Activated T-helper 17 cell treated with anti-CD3 and anti-CD28 coated beads, Interleukin-2, amount 50 U/mL, for 72 hours (primary cell): ENCODE results near the gene PRKCQ. TPM values are rescaled to one million over a fixed set of nuclear protein-coding genes. Genes with fewer than 3 reads are reported as not detected.
"Not testable (repeated sequence)": the region's sequence is repeated elsewhere in the genome, so short reads cannot be mapped to it uniquely, and the experiment has no call there.

Experiments used
- ATAC-seq: fragments of 150-1000 bp; cut with Tn5 transposase; replicated peaks from 2 replicates; pipeline ENCODE4 v1.10.0; 2021; ENCODE audit warnings: mild to moderate bottlenecking, moderate library complexity
- H3K27ac Mint-ChIP-seq: one replicate; pipeline ENCODE4 v1.8.0; 2022; ENCODE audit warnings: mixed read lengths
- H3K27me3 Mint-ChIP-seq: one replicate; pipeline ENCODE4 v1.8.0; 2022; ENCODE audit warnings: mixed read lengths
- H3K36me3 Mint-ChIP-seq: one replicate; pipeline ENCODE4 v1.8.0; 2022; ENCODE audit warnings: low read depth, mild to moderate bottlenecking, mixed read lengths
- H3K4me1 Mint-ChIP-seq: one replicate; pipeline ENCODE4 v1.8.0; 2022; ENCODE audit warnings: mixed read lengths
- H3K4me3 Mint-ChIP-seq: one replicate; pipeline ENCODE4 v1.8.0; 2022; ENCODE audit warnings: mild to moderate bottlenecking, mixed read lengths
- H3K9me3 Mint-ChIP-seq: one replicate; pipeline ENCODE4 v1.8.0; 2022; ENCODE audit warnings: mixed read lengths
- total RNA-seq, 2 donors: library from RNA; stranded (reverse); gene quantifications; one replicate each; pipeline ENCODE4 v1.2.3, GENCODE V29; 2022

Gene PRKCQ
- total RNA-seq, 2 donors from 2014 or later = 35.3 to 37.8 TPM

DNA sequence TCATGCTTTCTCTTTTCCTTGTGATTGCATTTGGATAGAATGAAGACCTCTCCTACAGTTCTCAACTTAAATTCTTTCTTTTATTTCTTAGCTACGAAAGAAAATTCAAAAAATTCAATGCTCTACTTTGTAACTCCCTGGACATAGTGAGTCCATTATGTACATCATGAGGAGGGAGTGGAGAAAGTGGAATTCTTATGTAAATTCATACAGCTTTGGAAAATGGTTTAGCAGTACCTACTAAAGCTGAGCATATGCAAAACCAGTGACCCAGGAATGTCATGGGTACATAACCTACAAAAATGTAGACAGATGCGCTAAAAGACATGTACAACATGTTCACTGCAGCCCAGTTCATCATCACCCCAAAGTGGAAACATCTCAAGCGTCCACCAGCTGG, 8.8 kb upstream of the PRKCQ start:
- Mint-ChIP-seq H3K36me3 (peaks cover 77% of the 10 kb centered on the region), H3K27ac (peak overlapping the region; percentile 25), H3K9me3 (no peaks in the 10 kb centered on the region), H3K4me1 (peaks cover 62% of the 10 kb centered on the region), H3K4me3 (peak overlapping the region; percentile 83), H3K27me3 (no peaks in the 10 kb centered on the region)
- ATAC-seq = no peak

DNA sequence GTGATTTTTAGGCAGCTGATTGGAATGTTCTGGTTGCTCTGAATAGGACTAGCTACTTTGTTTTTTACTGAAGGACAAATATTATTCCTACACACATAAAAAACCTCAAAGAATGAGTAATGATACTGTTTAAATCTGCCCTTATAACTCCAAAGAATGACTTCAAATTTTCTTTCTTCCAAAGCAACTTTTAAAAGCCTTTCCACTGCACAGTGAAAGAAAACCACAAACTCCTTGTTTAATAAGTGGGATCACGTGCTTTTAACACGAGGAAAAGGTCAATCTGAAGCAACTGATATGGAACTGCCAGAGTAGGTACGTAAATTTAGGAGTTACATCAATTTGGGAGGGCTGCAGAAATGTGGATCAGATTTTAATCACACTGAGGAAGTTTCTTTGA, 8.0 kb upstream of the PRKCQ start:
- peaks cover 85% of the 10 kb centered on the region for H3K36me3 Mint-ChIP-seq
- H3K4me1 Mint-ChIP-seq = peaks cover 62% of the 10 kb centered on the region
- peak overlapping the region; percentile 83 for H3K4me3 Mint-ChIP-seq
- no peaks in the 10 kb centered on the region for H3K9me3 Mint-ChIP-seq
- peak overlapping the region; percentile 25 for H3K27ac Mint-ChIP-seq
- no peaks in the 10 kb centered on the region for H3K27me3 Mint-ChIP-seq
- no peak for ATAC-seq

DNA sequence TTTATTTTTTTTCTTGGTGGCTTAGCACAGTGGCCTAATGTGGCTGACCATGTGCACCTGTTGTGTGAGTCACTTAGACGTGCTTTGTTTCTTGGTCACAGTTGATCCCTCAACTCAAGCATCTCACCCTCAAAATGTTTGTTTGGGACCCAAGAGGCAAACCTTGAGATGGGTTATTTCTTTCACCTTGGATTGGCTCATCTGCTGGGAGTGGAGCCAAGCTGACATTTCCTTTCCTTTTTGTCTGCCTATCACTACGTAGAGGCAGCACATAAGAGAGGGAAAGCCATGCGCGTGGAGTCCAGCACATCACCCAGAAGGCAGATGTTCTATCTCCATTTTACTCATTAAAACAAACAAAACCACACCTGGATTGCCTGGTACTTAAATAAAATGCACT, 6.4 kb upstream of the PRKCQ start:
- Mint-ChIP-seq H3K4me1 (peaks cover 61% of the 10 kb centered on the region), H3K4me3 (peak overlapping the region; percentile 83), H3K36me3 (peaks cover 93% of the 10 kb centered on the region), H3K9me3 (no peaks in the 10 kb centered on the region), H3K27me3 (no peaks in the 10 kb centered on the region), H3K27ac (peak overlapping the region; percentile 92)
- peak; percentile 21 for ATAC-seq

DNA sequence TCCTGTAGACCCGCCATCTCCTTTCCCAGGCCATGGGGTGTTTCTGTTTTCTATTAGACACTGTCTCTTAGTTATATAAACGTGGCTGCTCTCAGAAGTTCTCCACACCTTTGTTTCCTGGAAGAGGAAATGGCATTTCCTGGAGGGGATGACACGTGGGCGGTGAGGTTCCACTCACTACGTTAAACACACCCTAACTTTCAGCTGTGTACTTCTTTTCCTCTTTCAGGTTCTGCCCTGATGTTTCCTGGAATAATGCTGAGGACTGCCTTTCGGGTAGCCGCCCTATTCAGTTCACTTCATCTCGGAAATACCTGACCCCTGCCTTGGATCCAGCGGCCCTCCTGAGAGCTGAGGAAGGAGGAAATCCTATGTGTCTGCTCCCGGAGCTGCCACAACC, 3.4 kb upstream of the PRKCQ start:
- Mint-ChIP-seq H3K27me3 (no peaks in the 10 kb centered on the region), H3K4me1 (peaks cover 43% of the 10 kb centered on the region), H3K27ac (peak overlapping the region; percentile 92), H3K4me3 (peak overlapping the region; percentile 83), H3K9me3 (no peaks in the 10 kb centered on the region), H3K36me3 (peaks cover 90% of the 10 kb centered on the region)
- ATAC-seq = peak; percentile 31

DNA sequence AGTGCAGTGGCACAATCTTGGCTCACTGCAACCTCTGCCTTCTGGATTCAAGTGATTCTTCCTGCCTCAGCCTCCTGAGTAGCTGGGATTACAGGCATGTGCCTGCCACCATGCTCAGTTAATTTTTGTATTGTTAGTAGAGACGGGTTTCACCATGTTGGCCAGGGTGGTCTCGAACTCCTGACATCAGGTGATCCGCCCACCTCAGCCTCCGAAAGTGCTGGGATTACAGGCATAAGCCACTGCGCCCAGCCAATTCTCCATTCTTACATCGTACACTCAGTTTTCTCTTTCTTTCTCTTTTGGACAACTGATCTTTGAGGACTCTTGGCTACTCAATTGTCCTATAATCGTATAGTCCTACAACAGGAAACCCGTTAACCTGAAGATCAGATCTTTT, 2.8 kb upstream of the PRKCQ start:
- Mint-ChIP-seq H3K4me3 (peak overlapping the region; percentile 83), H3K27ac (peak overlapping the region; percentile 92), H3K4me1 (peaks cover 48% of the 10 kb centered on the region), H3K36me3 (peaks cover 90% of the 10 kb centered on the region)
- ATAC-seq, H3K9me3 Mint-ChIP-seq, H3K27me3 Mint-ChIP-seq: not testable (repeated sequence)

DNA sequence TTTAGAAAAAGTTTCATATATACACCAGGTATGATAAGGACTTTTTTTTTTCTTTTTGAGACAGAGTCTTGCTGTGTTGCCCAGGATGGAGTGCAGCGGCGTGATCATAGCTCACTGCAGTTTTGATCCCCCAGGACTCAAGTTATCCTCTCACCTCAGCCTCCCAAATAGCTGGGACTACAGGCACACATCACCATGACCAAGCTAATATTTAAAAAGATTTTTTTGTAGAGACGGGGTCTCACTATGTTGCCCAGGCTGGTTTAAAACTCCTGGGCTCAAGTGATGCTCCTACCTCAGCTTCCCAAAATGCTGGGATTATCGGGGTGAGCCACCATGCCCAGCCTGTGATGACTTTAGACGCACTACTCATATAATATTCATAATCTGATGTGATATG, 2.2 kb upstream of the PRKCQ start:
- H3K27ac Mint-ChIP-seq = peak overlapping the region; percentile 92
- no peaks in the 10 kb centered on the region for H3K9me3 Mint-ChIP-seq
- ATAC-seq = no peak
- H3K4me3 Mint-ChIP-seq = peak overlapping the region; percentile 83
- H3K36me3 Mint-ChIP-seq = peaks cover 90% of the 10 kb centered on the region
- H3K27me3 Mint-ChIP-seq = no peaks in the 10 kb centered on the region
- peaks cover 48% of the 10 kb centered on the region for H3K4me1 Mint-ChIP-seq

DNA sequence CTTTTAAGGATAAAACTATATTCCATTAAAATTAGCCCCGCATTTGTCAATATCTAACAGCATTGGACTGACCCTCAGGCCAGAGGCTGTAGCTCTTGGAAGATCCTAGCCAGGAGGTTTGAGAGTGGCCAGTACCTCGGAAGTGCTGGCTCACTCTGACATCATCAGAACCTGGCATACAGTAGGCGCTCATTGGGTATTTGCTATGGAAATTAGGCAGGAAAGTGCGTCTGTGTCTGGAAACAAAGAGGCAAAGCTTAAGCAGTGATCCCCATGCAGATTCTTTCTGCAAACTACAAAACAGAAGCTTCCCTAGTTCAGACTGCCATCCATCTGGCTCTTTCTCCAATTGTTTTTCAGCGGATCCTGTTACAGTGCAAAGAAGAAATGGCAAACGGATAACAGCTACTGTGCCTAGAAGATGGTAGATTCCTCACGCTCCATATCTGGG, 1.7 kb upstream of the PRKCQ start:
- Mint-ChIP-seq H3K27me3 (no peaks in the 10 kb centered on the region), H3K27ac (peak overlapping the region; percentile 92), H3K4me1 (peaks cover 48% of the 10 kb centered on the region), H3K9me3 (no peaks in the 10 kb centered on the region), H3K36me3 (peaks cover 89% of the 10 kb centered on the region), H3K4me3 (peak overlapping the region; percentile 83)
- ATAC-seq = peak; percentile 37

DNA sequence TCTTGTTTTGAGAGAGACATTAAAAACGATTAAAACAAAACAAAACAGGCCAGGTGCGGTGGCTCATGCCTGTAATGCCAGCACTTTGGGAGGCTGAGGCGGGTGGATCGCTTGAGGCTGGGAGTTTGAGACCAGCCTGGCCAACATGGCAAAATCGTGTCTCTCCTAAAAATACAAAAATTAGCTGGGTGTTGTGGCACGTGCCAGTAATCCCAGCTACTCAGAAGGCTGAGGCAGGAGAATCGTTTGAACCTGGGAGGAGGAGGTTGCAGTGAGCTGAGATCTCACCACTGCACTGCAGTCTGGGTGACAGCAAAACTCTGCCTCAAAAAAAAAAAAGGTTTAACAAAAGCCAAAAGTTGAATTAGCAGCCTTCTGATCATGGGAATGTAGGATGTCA, 1.1 kb upstream of the PRKCQ start:
- H3K9me3 Mint-ChIP-seq, ATAC-seq, H3K27me3 Mint-ChIP-seq: not testable (repeated sequence)
- Mint-ChIP-seq H3K4me3 (peak overlapping the region; percentile 83), H3K36me3 (peaks cover 87% of the 10 kb centered on the region), H3K27ac (peak overlapping the region; percentile 92), H3K4me1 (peaks cover 47% of the 10 kb centered on the region)

DNA sequence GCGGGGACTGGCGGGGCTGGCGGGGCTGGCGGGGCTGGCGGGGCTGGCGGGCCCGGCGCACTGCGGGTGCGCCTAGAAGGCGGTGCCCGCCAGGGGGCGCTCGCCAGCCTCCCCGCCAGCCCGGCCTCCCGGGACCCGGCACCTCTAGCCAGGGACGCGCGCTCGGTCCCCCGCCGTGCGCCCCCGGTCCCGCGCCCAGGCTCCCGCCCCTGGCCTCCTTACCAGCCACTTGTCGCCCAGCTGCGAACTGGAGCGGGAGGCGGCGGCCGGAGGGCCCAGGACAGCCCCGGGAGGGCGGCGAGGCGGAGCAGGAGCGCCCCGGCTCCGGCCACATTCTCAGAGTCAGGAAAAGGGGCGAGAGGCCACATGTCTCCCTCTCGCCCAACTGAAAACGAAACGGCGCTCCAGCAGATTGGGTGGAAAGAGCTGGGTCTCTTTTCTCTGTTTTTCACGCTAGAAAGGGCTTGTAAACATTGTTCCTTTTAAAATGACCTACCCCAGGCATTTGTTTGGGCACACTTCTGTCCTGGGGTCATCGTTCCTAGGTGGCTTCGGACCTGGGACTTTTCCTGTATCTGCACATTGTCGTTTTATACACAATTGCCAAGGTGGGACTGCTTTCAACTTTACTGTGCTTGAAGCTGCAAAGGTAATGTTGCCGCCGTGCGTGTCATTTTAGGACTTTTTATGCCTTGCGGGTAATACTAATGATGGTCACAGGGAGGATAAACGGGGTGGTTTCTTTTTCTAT, 378 bp upstream of the PRKCQ start:
- H3K27ac Mint-ChIP-seq = peak overlapping the region; percentile 92
- H3K4me3 Mint-ChIP-seq = peak overlapping the region; percentile 94
- ATAC-seq = peak; percentile 70
- peaks cover 44% of the 10 kb centered on the region for H3K4me1 Mint-ChIP-seq
- peaks cover 83% of the 10 kb centered on the region for H3K36me3 Mint-ChIP-seq
- H3K9me3 Mint-ChIP-seq = no peaks in the 10 kb centered on the region
- H3K27me3 Mint-ChIP-seq = no peaks in the 10 kb centered on the region

DNA sequence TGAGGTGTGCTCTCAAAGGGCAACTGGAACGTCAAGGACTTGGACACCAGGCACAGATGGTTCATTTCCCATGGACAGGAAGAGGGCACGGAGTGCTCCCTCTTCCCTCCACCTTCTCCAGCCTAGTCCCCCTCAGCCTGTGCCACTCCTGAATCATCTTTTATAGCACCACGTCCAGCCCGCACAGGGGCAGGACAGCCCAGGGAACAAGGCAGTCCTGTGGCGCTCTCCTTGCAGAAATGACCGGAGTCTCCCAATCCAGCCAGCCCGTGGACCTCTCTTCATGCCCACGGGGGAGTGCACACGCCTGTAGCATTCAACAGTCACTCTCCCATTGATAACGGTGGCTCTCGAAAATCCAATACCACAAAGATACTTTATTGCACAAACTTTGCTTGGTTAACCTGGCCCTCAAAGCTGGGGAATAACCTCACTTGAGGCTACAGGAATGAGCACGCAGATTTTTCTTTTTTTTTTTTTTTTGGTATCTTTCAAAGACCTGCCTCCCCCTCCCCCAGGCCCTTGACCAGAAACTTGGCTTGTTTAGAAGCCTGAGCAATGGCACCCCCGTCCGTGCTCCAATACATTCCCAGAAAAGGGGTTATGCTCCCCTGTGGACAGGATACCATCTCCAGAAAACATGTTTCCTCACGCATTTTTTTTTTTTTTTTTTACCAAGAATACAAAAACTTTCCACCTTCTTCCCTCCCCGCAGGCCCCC, 733 bp downstream of the PRKCQ start:
- Mint-ChIP-seq H3K9me3 (no peaks in the 10 kb centered on the region), H3K4me3 (peak overlapping the region; percentile 94), H3K36me3 (peaks cover 78% of the 10 kb centered on the region), H3K27ac (peak overlapping the region; percentile 96), H3K27me3 (no peaks in the 10 kb centered on the region), H3K4me1 (peaks cover 47% of the 10 kb centered on the region)
- peak; percentile 35 for ATAC-seq

DNA sequence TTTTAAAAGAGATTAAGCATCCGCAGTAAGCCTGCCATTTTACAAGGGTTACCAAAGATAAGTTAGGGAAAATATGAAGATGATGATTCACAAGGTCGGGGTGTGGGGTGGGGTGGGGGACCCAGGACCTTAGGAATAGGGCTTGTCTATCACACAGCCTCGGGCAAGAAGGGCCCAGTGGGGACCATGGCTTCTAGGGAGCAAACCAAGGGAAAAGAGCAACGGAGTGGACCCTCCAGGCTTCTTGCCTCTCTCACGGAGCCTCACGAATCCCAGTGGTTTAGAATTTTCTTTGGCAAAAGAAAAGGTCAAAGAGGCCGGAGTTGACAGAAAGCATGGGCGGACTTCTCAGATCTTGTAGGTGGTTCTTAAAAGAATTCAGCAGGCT, 1.3 kb downstream of the PRKCQ start:
- H3K36me3 Mint-ChIP-seq = peaks cover 74% of the 10 kb centered on the region
- peaks cover 43% of the 10 kb centered on the region for H3K4me1 Mint-ChIP-seq
- no peaks in the 10 kb centered on the region for H3K9me3 Mint-ChIP-seq
- no peak for ATAC-seq
- peak overlapping the region; percentile 94 for H3K4me3 Mint-ChIP-seq
- H3K27me3 Mint-ChIP-seq = no peaks in the 10 kb centered on the region
- peak overlapping the region; percentile 96 for H3K27ac Mint-ChIP-seq

DNA sequence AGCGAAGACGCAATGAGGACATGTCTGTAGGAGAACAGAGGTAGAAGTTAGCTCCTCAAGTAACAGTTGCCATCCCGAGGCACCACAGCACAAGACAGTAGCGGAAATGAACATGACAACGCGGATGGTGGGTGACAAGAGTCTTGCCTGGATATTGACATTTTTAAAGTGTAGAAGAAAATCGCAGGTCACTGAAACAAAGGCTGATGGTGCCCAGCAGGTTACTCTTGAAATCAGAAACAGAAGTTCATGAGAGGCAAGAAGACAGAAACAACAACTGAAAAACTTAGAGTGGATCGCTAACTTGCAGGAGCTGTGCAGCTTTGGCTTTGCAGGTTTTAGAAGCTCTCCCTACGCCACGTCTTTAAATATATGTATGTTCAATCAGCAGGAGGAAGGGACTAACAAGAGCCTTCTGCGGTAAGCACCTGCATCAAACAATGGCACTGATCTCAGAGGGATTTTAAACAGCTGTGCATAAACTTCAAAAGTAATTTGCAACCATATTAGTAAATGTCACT, 1.8 kb downstream of the PRKCQ start:
- peaks cover 74% of the 10 kb centered on the region for H3K36me3 Mint-ChIP-seq
- peak overlapping the region; percentile 94 for H3K4me3 Mint-ChIP-seq
- ATAC-seq = no peak
- no peaks in the 10 kb centered on the region for H3K27me3 Mint-ChIP-seq
- H3K4me1 Mint-ChIP-seq = peaks cover 43% of the 10 kb centered on the region
- H3K27ac Mint-ChIP-seq = peak overlapping the region; percentile 96
- no peaks in the 10 kb centered on the region for H3K9me3 Mint-ChIP-seq

DNA sequence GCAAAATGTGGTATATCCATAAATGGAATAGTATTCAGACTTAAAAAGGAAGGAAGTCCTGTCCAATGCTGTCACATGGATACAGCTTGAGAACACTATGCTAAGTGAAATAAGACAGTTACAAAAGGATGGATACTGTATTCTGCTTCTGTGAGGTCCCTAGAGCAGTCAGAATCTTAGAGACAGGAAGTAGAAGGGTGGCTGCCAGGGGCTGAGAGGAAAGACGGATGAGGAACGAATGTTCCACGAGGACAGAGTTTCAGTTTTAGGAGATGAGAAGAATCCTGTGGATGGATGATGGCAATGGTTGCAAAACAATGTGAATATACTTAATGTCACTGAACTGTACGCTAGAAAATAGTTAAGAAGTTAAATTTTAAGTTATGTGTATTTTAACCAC, 3.8 kb downstream of the PRKCQ start:
- Mint-ChIP-seq H3K4me1 (peaks cover 32% of the 10 kb centered on the region), H3K27ac (peak overlapping the region; percentile 58), H3K4me3 (peak overlapping the region; percentile 94), H3K9me3 (no peaks in the 10 kb centered on the region), H3K27me3 (no peaks in the 10 kb centered on the region), H3K36me3 (peaks cover 58% of the 10 kb centered on the region)
- ATAC-seq = no peak

DNA sequence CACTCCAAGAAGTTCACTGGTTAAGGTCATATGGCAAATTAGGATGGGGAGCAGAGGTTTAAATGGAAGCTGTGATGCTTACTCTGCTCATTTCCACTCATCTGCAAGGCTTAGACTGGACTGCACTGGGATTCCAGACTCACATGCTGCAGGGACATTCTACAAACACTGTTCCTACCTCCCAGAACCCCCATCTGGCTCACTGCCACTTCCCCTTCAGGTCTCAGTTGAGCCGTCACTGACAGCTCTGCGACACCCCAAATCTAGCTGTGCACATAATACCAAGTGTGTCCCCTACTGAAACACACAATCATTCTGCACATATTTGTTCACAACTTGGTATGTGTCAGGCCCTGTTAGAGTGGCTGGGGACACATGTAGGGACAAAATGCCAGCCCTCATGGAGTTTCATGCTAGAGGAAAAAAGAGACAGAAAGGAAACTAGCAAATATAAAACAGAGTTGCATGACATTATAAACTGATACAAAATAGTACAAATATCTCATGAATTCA, 5.4 kb downstream of the PRKCQ start:
- H3K4me1 Mint-ChIP-seq = peaks cover 44% of the 10 kb centered on the region
- H3K9me3 Mint-ChIP-seq = no peaks in the 10 kb centered on the region
- no peak for ATAC-seq
- H3K27ac Mint-ChIP-seq = peak overlapping the region; percentile 58
- H3K4me3 Mint-ChIP-seq = peak overlapping the region; percentile 94
- H3K36me3 Mint-ChIP-seq = peaks cover 65% of the 10 kb centered on the region
- no peaks in the 10 kb centered on the region for H3K27me3 Mint-ChIP-seq

DNA sequence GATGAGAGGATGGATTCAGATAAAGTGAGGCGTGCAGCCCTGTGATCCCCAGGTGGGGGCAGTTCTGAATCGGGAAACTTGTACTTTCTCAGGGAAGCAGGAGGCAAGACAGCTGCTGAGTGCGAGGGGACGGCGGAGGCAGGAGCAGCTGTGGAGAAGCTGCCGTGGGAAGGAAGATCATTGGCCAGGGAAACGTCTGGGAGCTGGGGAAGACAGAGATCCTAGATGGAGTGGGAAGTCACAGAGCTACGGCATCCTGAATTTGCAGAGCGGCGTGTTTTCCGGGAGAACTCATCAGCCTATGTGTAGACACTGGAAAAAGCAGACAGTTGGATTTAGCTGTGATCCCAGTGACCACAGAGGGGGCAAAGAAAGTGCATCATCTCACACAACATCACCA, 9.2 kb downstream of the PRKCQ start:
- peak overlapping the region; percentile 66 for H3K27ac Mint-ChIP-seq
- no peaks in the 10 kb centered on the region for H3K9me3 Mint-ChIP-seq
- peak overlapping the region; percentile 61 for H3K4me3 Mint-ChIP-seq
- no peaks in the 10 kb centered on the region for H3K27me3 Mint-ChIP-seq
- no peak for ATAC-seq
- peaks cover 44% of the 10 kb centered on the region for H3K4me1 Mint-ChIP-seq
- peaks cover 47% of the 10 kb centered on the region for H3K36me3 Mint-ChIP-seq
